Activated T-helper 2 cell treated with anti-CD3 and anti-CD28 coated beads, Interferon-gamma antibody, Interleukin-2, Interleukin-4, amounts not matched to agents 10 μg/mL and 5 μg/mL and 100 μg/mL, durations not matched to agents 14 hours and 24 hours and 36 hours (primary cell): ENCODE data around the gene GIGYF2. TPM values are rescaled to one million over a fixed set of nuclear protein-coding genes. Genes with fewer than 3 reads are reported as not detected.

Source experiments
- DNase-seq: peaks from one replicate; pipeline ENCODE4 v3.0.0; 2021; ENCODE audit warnings: low spot score
- H3K27ac Mint-ChIP-seq: one replicate; pipeline ENCODE4 v1.8.0; 2021; ENCODE audit warnings: mixed read lengths
- H3K27me3 Mint-ChIP-seq: one replicate; pipeline ENCODE4 v1.8.0; 2021; ENCODE audit warnings: low read depth, mixed read lengths
- H3K36me3 Mint-ChIP-seq: one replicate; pipeline ENCODE4 v1.8.0; 2021; ENCODE audit warnings: low read depth, mixed read lengths
- H3K4me1 Mint-ChIP-seq: one replicate; pipeline ENCODE4 v1.8.0; 2021; ENCODE audit warnings: low read depth, mixed read lengths
- H3K4me3 Mint-ChIP-seq: one replicate; pipeline ENCODE4 v1.8.0; 2021; ENCODE audit warnings: low read depth, mild to moderate bottlenecking, moderate library complexity, mixed read lengths
- H3K9me3 Mint-ChIP-seq: one replicate; pipeline ENCODE4 v1.8.0; 2021; ENCODE audit warnings: mixed read lengths
- intact Hi-C: fragments of 100-400 bp; cut with micrococcal nuclease; formaldehyde crosslinking; loops from one replicate; pipeline ENCODE4 v1.15.1; 2023
- total RNA-seq: library from RNA; stranded (reverse); gene quantifications from 2 replicates; pipeline ENCODE4 v1.2.3, GENCODE V29; 2022

GIGYF2 gene
- total RNA-seq, 1 donor from 2014 or later = 64.7 TPM

GRCh38 chr2:232892221-232892620 is 195.1 kb downstream of the GIGYF2 start:
- DNase-seq = no peak
- no peaks in the 10 kb centered on the region for H3K27me3 Mint-ChIP-seq
- peaks cover 7% of the 10 kb centered on the region for H3K4me1 Mint-ChIP-seq
- H3K36me3 Mint-ChIP-seq = no peaks in the 10 kb centered on the region
- no peaks in the 10 kb centered on the region for H3K9me3 Mint-ChIP-seq
- intact Hi-C loops = loop anchor here (10.0 kb wide), 1 partner anchor 173 kb away; the partner anchor contains the start of gene INPP5D
- H3K27ac Mint-ChIP-seq = no peak overlapping the region
- no peak overlapping the region for H3K4me3 Mint-ChIP-seq

GRCh38 chr2:232892843-232893242 is 195.7 kb downstream of the GIGYF2 start:
- Mint-ChIP-seq H3K36me3 (no peaks in the 10 kb centered on the region), H3K27me3 (no peaks in the 10 kb centered on the region), H3K4me3 (no peak overlapping the region), H3K27ac (no peak overlapping the region), H3K9me3 (no peaks in the 10 kb centered on the region), H3K4me1 (peaks cover 10% of the 10 kb centered on the region)
- intact Hi-C loops = loop anchor here (10.0 kb wide), 1 partner anchor 172 kb away; the partner anchor contains the start of gene INPP5D
- DNase-seq = no peak

- Mint-ChIP-seq H3K9me3 (no peaks in the 10 kb centered on the region), H3K27me3 (no peaks in the 10 kb centered on the region), H3K27ac (no peak overlapping the region), H3K36me3 (no peaks in the 10 kb centered on the region), H3K4me3 (no peak overlapping the region), H3K4me1 (peaks cover 12% of the 10 kb centered on the region)
- DNase-seq = no peak
- intact Hi-C loops = loop anchor here (10.0 kb wide), 1 partner anchor 171 kb away; the partner anchor contains the start of gene INPP5D
Measured at GRCh38 chr2:232893834-232894233, 196.7 kb downstream of the GIGYF2 start.

- H3K27ac Mint-ChIP-seq = no peak overlapping the region
- DNase-seq = no peak
- intact Hi-C loops = loop anchor here (10.0 kb wide), 1 partner anchor 171 kb away; the partner anchor contains the start of gene INPP5D
- no peak overlapping the region for H3K4me3 Mint-ChIP-seq
- H3K4me1 Mint-ChIP-seq = peaks cover 12% of the 10 kb centered on the region
- H3K9me3 Mint-ChIP-seq = no peaks in the 10 kb centered on the region
- no peaks in the 10 kb centered on the region for H3K27me3 Mint-ChIP-seq
- H3K36me3 Mint-ChIP-seq = no peaks in the 10 kb centered on the region
Measured at GRCh38 chr2:232894251-232894650, 197.1 kb downstream of the GIGYF2 start.

- Mint-ChIP-seq H3K4me3 (no peak overlapping the region), H3K9me3 (no peaks in the 10 kb centered on the region), H3K27ac (peak overlapping the region; percentile 21), H3K27me3 (no peaks in the 10 kb centered on the region), H3K4me1 (peaks cover 12% of the 10 kb centered on the region), H3K36me3 (no peaks in the 10 kb centered on the region)
- intact Hi-C loops = loop anchor here (5.0 to 10.0 kb wide), 2 partner anchors 170 to 353 kb away; partner anchors contain the start of gene INPP5D
- no peak for DNase-seq
Measured at GRCh38 chr2:232894746-232895145, 197.6 kb downstream of the GIGYF2 start.

- H3K4me1 Mint-ChIP-seq = peaks cover 10% of the 10 kb centered on the region
- no peaks in the 10 kb centered on the region for H3K36me3 Mint-ChIP-seq
- no peaks in the 10 kb centered on the region for H3K9me3 Mint-ChIP-seq
- H3K27ac Mint-ChIP-seq = peak overlapping the region; percentile 77
- DNase-seq = no peak
- intact Hi-C loops = loop anchor here (5.0 to 10.0 kb wide), 2 partner anchors 169 to 351 kb away; partner anchors contain the start of gene INPP5D
- H3K27me3 Mint-ChIP-seq = no peaks in the 10 kb centered on the region
- H3K4me3 Mint-ChIP-seq = no peak overlapping the region
Measured at GRCh38 chr2:232896111-232896510, 199.0 kb downstream of the GIGYF2 start.

- Mint-ChIP-seq H3K4me1 (peaks cover 9% of the 10 kb centered on the region), H3K36me3 (no peaks in the 10 kb centered on the region), H3K4me3 (no peak overlapping the region), H3K27me3 (no peaks in the 10 kb centered on the region), H3K9me3 (no peaks in the 10 kb centered on the region), H3K27ac (no peak overlapping the region)
- intact Hi-C loops = loop anchor here (5.0 to 10.0 kb wide), 2 partner anchors 168 to 350 kb away; partner anchors contain the start of gene INPP5D
- no peak for DNase-seq
Measured at GRCh38 chr2:232896720-232897597, 199.8 kb downstream of the GIGYF2 start.

- Mint-ChIP-seq H3K27me3 (no peaks in the 10 kb centered on the region), H3K4me3 (peak overlapping the region; percentile 42), H3K4me1 (peaks cover 12% of the 10 kb centered on the region), H3K36me3 (no peaks in the 10 kb centered on the region), H3K27ac (no peak overlapping the region), H3K9me3 (no peaks in the 10 kb centered on the region)
- no peak for DNase-seq
- intact Hi-C loops = loop anchor here (5.0 to 10.0 kb wide), 2 partner anchors 167 to 349 kb away; partner anchors contain the start of gene INPP5D
Measured at GRCh38 chr2:232897598-232898408, 200.7 kb downstream of the GIGYF2 start.

- no peaks in the 10 kb centered on the region for H3K9me3 Mint-ChIP-seq
- H3K4me1 Mint-ChIP-seq = peaks cover 12% of the 10 kb centered on the region
- no peak overlapping the region for H3K27ac Mint-ChIP-seq
- H3K27me3 Mint-ChIP-seq = no peaks in the 10 kb centered on the region
- H3K36me3 Mint-ChIP-seq = no peaks in the 10 kb centered on the region
- DNase-seq = no peak
- intact Hi-C loops = loop anchor here (5.0 to 10.0 kb wide), 2 partner anchors 166 to 348 kb away; partner anchors contain the start of gene INPP5D
- no peak overlapping the region for H3K4me3 Mint-ChIP-seq
Measured at GRCh38 chr2:232898592-232899543, 201.7 kb downstream of the GIGYF2 start.

GRCh38 chr2:232900811-232901735 is 203.9 kb downstream of the GIGYF2 start:
- Mint-ChIP-seq H3K9me3 (no peaks in the 10 kb centered on the region), H3K27ac (no peak overlapping the region), H3K27me3 (no peaks in the 10 kb centered on the region), H3K36me3 (no peaks in the 10 kb centered on the region), H3K4me1 (peaks cover 12% of the 10 kb centered on the region), H3K4me3 (no peak overlapping the region)
- intact Hi-C loops = no loop called here
- no peak for DNase-seq
